Measurements from ENCODE around the gene DUSP19. TPM values are rescaled to one million over a fixed set of nuclear protein-coding genes. Genes with fewer than 3 reads are reported as not detected.

The DUSP19 gene
- total and polyA plus RNA-seq, 2 of the 13 experiments (the other 11 are each of a cell fraction or from before 2014, with no cell fraction given), result 1.3 to 1.9 TPM

- TF ChIP-seq PRDM15 (CRISPR knock-in tag; IDR thresholded peaks at IDR 0.05) (no peak; the same call in 1 of the 2 replicates), THRA (CRISPR knock-in tag; IDR thresholded peaks at IDR 0.05; ENCODE audit: borderline replicate concordance) (peak; percentile 35), POGZ (CRISPR knock-in tag; IDR thresholded peaks at IDR 0.05) (peak; percentile 56), WIZ (CRISPR knock-in tag; IDR thresholded peaks at IDR 0.05) (no peak), SMAD3 (CRISPR knock-in tag; IDR thresholded peaks at IDR 0.05) (peak; percentile 84; the same call in 1 of the 2 replicates), ZBTB40 (IDR thresholded peaks at IDR 0.05) (no peak), ZBTB40 (CRISPR knock-in tag; IDR thresholded peaks at IDR 0.05) (no peak), CREBL2 (CRISPR knock-in tag; IDR thresholded peaks at IDR 0.05; ENCODE audit: borderline replicate concordance) (no peak), HNRNPL (IDR thresholded peaks at IDR 0.05; ENCODE audit: low read depth, low read length) (no peak), TEAD3 (CRISPR knock-in tag; optimal IDR thresholded peaks at IDR 0.05; ENCODE audit: borderline replicate concordance) (peak; percentile 67), ZNF749 (CRISPR knock-in tag; IDR thresholded peaks at IDR 0.05; ENCODE audit: borderline replicate concordance) (no peak), ZNF251 (CRISPR knock-in tag; IDR thresholded peaks at IDR 0.05) (no peak), ZNF317 (CRISPR knock-in tag; IDR thresholded peaks at IDR 0.05) (peak; percentile 74)
These were observed at the start of gene DUSP19 (continued) for GRCh38 chr2:183078464-183079138.
